Measurements from ENCODE around the gene MT1G.
"Not testable (repeated sequence)": the region's sequence is repeated elsewhere in the genome, so short reads cannot be mapped to it uniquely, and the experiment has no call there.

Gene MT1G

DNA sequence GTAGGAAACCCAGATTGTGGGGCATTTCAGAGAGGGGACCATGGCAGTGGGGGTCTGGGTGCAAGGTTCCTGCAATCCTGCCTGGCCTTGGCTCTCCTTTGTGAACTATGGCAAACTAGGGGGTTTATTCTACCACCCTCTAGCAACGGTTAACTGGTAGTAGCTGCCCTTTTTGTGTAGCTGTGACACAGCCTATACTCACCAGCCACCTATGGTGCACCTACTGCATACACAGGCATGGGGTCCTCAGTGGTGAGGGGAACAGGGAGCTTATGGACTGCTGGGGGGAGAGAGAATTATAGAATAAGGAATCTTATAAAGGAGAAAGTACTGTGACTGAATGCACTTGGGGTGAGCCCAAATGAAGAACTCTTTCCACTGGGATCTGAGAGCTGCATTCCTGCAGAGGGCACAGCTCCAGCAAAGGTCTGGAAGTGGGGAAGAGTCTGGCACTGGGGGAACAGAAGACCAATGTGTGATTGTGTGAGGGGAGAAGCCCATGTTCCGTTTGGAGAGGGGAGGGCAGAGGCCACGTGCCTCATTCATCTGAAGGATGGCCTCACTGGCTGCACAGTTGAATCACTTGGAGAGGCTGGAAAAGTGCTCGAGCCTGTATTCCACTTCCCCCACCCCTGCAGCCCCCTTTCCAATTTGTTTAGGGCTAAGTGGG, 16.5 kb upstream of the MT1G start:
- no peak for DNase-seq

DNA sequence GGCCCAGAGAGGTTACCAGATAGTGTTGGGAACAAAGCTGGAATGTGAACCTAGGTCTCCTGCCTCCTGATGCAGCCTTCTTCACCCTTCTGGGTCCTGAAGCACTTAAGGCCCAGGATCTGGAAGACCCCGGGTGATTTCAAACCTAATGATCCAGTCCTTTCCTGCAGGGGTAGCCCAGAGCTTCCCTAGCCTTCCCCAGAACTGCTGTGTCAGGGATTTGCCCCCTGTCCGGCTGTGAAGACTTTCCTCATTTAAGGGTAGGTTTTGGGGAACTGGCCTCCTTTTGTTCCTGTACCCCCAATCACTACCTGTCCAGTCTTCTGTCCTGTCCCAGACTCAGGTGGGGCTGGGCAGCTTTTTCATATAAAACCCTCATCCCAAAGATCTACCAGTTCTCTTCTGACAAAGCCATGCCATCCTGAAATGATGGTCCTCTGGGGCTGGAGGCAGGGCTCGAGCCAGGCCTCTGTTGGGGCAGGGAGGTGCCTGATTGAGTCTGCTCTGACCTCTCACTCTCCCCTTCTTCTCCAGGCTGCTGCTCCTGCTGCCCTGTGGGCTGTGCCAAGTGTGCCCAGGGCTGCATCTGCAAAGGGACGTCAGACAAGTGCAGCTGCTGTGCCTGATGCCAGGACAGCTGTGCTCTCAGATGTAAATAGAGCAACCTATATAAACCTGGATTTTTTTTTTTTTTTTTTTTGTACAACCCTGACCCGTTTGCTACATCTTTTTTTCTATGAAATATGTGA, 15.7 kb upstream of the MT1G start:
- no peak for DNase-seq

DNA sequence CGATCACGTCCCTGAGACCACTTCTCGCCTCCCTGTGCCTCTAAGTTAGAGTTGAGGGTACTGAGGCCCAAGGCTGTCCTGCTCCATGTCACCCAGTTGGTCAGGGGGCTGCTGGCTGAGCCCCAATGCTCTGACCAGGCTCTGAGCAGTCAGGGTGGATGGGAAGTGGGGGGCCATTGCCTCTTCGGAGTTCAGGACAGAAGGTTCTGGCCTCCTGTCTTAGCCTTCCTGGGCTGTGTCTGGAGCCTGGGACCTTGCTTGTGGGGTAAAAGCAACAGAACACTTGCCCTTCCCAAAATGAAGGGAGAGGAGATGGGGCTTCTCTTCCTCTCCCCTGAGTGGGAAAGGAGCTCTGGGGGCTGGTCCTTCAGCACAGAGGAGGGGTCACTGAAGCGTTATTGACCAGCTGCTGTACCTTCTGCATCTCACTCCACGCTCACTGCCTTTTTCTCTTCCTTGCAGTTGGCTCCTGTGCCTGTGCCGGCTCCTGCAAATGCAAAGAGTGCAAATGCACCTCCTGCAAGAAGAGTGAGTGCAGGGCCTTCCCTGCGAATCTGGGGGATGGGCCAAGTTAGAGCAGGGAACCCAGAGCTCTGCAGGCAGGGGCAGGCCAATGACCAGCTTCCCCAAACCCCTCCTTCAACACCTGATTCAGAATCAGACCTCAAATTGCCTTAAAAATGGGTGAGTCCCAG, 15.0 kb upstream of the MT1G start:
- DNase-seq: no peak

DNA sequence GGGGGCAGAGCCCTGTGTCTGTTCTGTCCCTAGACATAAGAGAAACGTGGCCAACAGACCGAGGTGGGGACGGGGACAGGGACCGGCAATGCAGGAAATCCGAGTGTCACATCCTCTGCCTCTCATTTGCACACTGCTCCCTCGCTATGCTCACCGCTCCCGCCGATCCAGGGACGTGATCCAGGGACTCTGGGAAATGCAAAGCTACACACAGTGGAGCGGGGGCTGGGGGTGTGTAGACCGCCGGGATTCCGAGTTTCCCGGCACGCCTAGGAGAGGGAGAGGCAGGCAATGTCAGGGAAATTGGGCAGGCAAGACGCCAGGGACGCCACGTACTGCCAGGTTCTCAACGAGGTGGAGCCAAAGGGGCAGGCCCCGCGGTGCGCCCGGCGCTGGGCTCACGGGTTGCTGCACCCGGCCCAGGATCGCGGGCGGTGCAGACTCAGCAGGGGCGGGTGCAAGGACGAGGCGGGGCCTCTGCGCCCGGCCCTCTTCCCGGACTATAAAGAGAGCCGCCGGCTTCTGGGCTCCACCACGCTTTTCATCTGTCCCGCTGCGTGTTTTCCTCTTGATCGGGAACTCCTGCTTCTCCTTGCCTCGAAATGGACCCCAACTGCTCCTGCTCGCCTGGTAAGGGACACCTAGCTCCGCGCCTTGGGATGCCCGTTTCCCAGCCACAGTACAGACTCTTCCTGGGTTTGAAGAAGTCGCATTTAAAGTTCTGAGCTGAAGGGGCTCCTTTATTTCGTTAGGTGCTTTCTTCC, 14.3 kb upstream of the MT1G start, which contains the start of gene MT1X:
MT1X (plus strand) TSS at position 532 of the 764 bp plus-strand sequence; CDS start at position 603, 71 bp downstream.
- peak; percentile 88 for DNase-seq

GRCh38 chr16:56679818-56680217, 12.0 kb upstream of the MT1G start:
- DNase-seq: no peak

DNA sequence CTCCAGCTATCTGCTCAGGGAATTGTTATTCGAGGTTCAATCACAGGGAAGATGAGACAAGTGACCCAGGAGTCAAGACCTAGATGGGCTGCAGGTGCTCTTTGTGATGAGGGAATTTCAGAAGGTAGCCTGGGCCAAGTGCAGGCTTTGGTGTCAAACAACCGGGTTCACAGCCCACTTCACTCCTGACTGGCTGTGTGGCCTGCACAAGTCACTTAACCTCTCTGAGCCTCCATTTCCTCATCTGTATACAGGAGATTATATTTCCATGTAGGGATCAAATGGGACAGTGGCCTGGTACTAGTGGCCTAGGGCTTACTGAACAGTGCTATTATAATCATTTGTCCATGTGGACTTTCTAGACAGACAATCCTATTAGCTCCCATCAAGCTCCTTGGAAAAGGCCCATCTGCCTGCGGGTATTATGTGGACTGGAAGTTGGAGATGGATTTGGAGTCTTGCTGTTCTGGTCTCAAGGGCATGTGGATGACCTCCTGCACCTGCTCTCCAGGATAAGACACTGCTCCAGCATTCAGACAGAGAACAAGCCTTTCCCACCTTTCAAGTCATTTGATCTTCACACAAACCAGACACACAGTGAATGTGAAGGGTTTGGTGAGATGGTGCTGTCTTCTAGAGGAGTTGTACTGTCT, 11.3 kb upstream of the MT1G start:
- no peak for DNase-seq

GRCh38 chr16:56677474-56677873, 9.6 kb upstream of the MT1G start:
- DNase-seq: no peak

GRCh38 chr16:56675685-56676210, 7.9 kb upstream of the MT1G start:
- no peak for DNase-seq

GRCh38 chr16:56674570-56674969, 6.7 kb upstream of the MT1G start:
- DNase-seq: not testable (repeated sequence)

- DNase-seq: no peak
These were observed 6.1 kb upstream of the MT1G start for GRCh38 chr16:56673921-56674320.

GRCh38 chr16:56672761-56673536, 5.1 kb upstream of the MT1G start:
- no peak for DNase-seq

- DNase-seq: not testable (repeated sequence)
These were observed 4.3 kb upstream of the MT1G start for GRCh38 chr16:56672171-56672570.

DNA sequence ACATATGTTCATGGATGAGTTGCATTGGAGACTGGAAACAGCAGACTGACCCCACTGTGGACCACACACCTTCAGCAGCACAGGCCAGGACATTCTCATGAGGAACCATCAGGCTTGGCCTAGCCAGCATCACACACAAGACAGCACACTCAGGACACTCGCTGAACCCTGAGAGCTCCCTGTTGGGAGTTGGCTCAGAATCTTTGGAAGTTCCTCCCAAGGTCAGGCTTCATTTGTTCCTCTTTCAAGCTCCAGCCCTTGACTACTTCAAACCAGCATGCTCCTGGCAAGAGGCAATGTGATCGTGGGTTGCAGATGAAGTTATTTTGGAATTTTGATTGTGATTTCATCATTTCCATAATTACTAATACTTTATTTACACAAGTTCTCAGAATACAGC, 3.8 kb upstream of the MT1G start:
- DNase-seq: not testable (repeated sequence)

DNA sequence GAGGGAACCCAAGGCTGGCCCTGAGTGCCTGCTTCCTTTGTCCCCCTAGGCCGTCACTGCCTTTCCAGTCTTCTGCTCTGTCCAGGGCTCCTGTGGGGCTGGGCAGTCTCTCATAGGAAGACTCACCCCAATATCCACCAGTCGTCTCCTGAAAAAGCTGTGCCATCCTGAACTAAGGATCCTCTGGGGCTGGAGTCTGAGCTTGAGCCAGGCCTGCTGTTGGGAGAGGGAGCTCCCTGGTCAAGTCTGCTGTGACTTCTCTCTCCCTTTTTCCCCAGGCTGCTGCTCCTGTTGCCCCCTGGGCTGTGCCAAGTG, 2.7 kb upstream of the MT1G start:
- DNase-seq: no peak

DNA sequence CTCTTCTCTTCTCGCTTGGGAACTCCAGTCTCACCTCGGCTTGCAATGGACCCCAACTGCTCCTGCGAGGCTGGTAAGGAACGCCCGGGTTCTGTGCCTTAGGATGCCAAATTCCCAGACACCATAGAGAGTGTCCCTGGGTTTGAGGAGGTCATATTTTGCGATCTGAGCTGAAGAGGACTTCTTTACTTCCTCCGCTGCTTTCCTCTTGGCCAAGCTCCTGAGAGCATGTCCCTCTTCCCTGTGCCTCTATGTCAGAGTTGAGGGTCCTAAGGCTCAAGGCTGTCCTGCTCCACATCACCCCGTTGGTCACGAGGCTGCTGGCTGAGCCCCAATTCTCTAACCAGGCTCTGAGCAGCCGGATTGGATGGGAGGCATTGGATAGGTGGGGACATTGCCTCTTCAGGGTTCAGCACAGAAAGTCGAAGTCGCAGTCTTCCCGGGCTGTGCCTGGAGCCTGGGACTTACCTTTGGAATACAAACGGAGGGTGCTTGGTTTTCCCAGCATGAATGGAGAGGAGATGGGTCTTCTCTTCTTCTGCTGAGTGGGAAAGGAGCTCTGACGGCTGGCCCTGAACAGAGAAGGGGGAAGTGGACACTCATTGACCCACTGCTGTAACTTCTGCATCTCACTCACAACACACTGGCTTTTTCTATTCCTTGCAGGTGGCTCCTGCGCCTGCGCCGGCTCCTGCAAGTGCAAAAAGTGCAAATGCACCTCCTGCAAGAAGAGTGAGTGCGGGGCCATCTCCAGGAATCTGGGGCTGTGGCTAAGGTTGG, 2.2 kb upstream of the MT1G start:
- no peak for DNase-seq

GRCh38 chr16:56669005-56669839, 1.4 kb upstream of the MT1G start, which contains the start of gene MT1H:
Gene MT1H (plus strand): TSS chr16:56669814. CDS start chr16:56669885, 71 bp downstream.
- DNase-seq: no peak

DNA sequence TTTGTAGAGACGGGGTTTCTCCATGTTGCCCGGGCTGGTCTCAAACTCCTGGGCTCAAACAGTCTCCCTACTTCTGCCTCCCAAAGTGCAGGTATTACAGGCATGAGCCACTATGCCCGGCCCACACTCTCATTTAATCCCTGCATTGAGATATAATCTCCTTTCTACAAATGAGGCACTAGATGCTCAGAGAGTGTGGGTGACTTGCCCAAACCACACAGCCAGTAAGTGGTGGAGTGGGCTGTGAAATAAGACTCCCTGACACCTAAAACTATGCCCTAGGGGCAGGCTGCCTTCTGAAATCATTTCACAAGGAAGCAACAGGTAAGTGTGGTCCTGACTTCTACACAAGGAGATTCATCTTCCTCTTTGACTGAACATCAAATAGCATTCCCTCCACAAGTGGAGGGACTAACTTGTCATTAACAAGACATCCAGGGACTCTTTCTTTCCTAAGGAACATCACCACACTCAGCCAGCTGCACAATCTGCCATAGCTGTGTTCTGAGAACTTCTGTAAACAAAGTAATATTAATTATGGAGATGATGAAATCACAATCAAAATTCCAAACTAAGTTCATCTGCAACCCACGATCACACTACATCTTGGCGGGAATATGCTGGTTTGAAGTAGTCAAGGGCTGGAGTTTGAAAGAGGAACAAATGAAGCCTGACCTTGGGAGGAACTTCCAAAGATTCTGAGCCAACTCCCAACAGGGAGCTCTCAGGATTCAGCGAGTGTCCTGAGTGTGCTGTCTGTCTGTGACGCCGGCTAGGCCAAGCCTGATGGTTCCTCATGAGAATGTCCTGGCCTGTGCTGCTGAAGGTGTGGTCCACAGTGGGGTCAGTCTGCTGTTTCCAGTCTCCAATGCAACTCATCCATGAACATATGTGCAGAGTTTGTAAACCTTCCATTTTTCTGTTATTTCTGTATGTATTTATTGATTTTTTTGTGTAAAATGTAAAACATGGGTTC, 2.3 kb downstream of the MT1G start:
- not testable (repeated sequence) for DNase-seq

DNA sequence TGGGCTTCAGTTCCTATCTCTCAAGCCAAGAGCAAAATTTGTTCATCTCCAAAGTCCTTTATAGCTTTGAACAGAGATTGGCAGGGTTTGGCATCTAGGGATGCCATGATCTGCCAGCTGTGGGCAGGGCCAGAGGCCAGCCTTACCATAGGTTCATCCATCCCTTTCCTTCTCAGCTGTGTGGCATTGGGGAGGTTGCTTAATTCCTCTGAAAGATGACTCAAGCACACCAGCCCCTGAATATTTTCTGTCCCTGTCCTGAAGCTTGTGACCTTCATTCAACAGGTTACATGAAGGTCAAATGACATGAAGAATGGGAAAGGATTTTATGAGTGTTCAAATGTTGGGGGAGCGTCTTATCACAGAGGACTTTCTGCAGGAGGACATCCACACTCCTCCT, 3.4 kb downstream of the MT1G start:
- no peak for DNase-seq
